Measurements from ENCODE around the gene PM20D1.

Gene PM20D1

DNA sequence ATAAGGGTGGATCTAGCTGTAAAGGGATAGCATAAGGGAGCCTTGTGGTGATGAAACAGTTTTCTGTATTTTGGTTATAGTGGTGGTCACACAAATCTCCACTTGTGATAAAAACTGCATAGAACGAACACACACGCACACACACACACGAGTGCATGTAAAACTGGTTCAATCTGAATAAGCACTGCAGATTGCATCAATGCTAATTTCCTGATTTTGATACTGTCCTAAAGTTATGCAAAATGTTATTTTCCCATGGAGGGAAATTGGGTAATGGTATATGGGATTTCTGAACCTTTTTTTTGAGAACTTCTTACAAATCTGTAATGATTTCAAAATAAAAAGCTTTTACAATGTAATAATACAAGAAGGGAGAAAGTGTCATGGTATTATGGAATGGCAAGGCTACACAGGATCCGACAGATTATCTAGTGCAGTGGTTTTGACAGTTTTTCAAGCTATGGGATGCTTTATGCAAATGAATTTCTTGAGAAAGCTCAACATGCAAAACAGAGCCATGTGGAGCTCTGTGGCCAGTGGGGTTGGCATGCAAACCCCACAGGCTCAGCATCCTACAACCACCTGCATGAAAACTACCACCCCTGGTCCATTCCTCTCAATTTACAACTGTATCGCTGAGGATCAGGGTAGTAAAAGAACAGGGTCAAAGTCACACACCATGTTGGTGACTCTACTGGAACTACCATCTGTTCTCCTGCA, 55.8 kb downstream of the PM20D1 start:
- TF ChIP-seq CTCF (IDR thresholded peaks at IDR 0.05; ENCODE audit: low read length, missing control alignments): no peak

GRCh38 chr1:205792961-205793673, 56.8 kb downstream of the PM20D1 start:
- no peak for DNase-seq (ENCODE audit: low read depth)
- no peak overlapping the region for H3K4me3 ChIP-seq (replicated peaks; ENCODE audit: low read depth, low read length)
- TF ChIP-seq CTCF (IDR thresholded peaks at IDR 0.05; ENCODE audit: low read length, missing control alignments): no peak

More for the DNA sequence above, 55.8 kb downstream of the PM20D1 start:
- H3K4me3 ChIP-seq (replicated peaks; ENCODE audit: low read depth, low read length): no peak overlapping the region
- no peak for DNase-seq (ENCODE audit: low read depth)

DNA sequence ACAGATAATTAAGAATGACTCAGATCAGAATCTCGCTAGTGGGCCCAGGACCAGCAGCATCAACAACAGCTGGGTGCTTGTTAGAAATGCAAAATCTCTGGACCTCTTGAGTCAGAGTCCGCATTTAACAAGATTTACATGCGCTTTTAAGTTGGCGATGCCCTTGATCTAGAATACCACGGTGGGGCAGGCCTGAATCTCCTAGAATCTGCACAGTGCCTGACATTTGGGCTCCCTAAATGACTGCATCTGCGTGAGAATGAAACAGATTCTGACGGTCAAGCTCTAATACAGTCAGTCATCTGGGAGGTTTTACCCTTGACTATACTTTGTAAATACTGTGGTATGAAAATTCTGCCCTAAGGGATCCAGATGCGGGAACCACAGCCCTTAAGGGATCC, 57.5 kb downstream of the PM20D1 start:
- no peak for DNase-seq (ENCODE audit: low read depth)
- no peak for TF ChIP-seq CTCF (IDR thresholded peaks at IDR 0.05; ENCODE audit: low read length, missing control alignments)

DNA sequence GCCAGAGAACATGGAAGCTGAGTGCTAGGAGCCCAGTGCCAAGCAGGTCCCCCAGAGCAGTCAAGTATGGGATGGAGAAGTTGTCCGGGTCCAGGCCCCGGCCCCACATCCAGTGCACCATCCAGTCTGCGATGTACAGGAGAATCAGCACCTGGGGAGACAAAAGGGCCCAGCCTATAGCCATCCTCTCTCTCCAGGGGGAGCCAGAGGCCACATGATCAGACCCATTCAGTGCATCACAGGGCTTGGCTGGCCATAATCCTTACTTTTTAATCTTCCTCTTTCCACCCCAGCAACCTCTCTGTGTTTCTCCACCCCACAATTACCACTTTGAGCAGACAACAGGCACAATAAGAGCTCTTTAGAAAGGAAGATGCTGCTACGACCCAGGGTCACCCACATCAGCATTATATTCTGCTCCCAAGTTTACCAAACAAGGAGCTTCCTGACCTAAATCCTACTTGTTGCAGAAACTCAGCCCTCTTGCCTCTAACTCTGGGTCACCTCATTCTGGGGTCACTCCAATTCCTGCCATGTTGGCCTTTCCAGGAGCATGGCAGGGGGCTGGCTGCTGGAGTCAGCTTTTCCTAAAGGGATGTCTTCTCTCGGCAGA, 58.3 kb downstream of the PM20D1 start:
- H3K4me3 ChIP-seq (replicated peaks; ENCODE audit: low read depth, low read length): no peak overlapping the region
- peak; percentile 62 for DNase-seq (ENCODE audit: low read depth)
- TF ChIP-seq CTCF (IDR thresholded peaks at IDR 0.05; ENCODE audit: low read length, missing control alignments): peak; percentile 83

More for the DNA sequence above, 57.5 kb downstream of the PM20D1 start:
- no peak overlapping the region for H3K4me3 ChIP-seq (replicated peaks; ENCODE audit: low read depth, low read length)

GRCh38 chr1:205787287-205787916, 62.5 kb downstream of the PM20D1 start:
- TF ChIP-seq CTCF (IDR thresholded peaks at IDR 0.05; ENCODE audit: low read length, missing control alignments): no peak
- DNase-seq (ENCODE audit: low read depth): no peak
- no peak overlapping the region for H3K4me3 ChIP-seq (replicated peaks; ENCODE audit: low read depth, low read length)

- TF ChIP-seq CTCF (IDR thresholded peaks at IDR 0.05; ENCODE audit: low read length, missing control alignments): no peak
- no peak for DNase-seq (ENCODE audit: low read depth)
- H3K4me3 ChIP-seq (replicated peaks; ENCODE audit: low read depth, low read length): no peak overlapping the region
These were observed 63.3 kb downstream of the PM20D1 start for GRCh38 chr1:205786601-205787000.

Data from fibroblast of pulmonary artery (primary cell).